Left lung (tissue), 10 donors: ENCODE data around the gene TMOD1. TPM values are rescaled to one million over a fixed set of nuclear protein-coding genes. Genes with fewer than 3 reads are reported as not detected.
A peak's percentile ranks its signal among the peaks of the same experiment; 100 is the strongest.

Experiments used
- ATAC-seq: fragments of 200-7000 bp; cut with Tn5 transposase; one replicate; pipeline ENCODE4 v1.9.1; 2020; ENCODE audit warnings: moderate library complexity
- DNase-seq, 4 donors: peaks; one replicate each; pipeline ENCODE4 v3.0.0-alpha.2; 2013 to 2020
- H3K27ac ChIP-seq, 2 donors: fragments of 200-600 bp; sonication (generic) in 1 of 2; one replicate each; pipeline versions ENCODE4 v1.5.0 to v1.8.0; 2020 to 2021
- H3K27me3 ChIP-seq, 2 donors: fragments of 200-600 bp; sonication (generic) in 1 of 2; one replicate each; pipeline versions ENCODE4 v1.5.0 to v1.8.0; 2020 to 2021
- H3K36me3 ChIP-seq, 2 donors: fragments of 200-600 bp; sonication (generic) in 1 of 2; one replicate each; pipeline versions ENCODE4 v1.5.0 to v1.8.0; 2020 to 2021
- H3K4me1 ChIP-seq, 2 donors: fragments of 200-600 bp; one replicate each; pipeline ENCODE4 v1.8.0; 2021
- H3K4me3 ChIP-seq, 2 donors: fragments of 200-600 bp; sonication (generic) in 1 of 2; one replicate each; pipeline versions ENCODE4 v1.5.0 to v1.8.0; 2020 to 2021; ENCODE audit warnings: mild to moderate bottlenecking in 1 of 2
- H3K9me3 ChIP-seq, 2 donors: fragments of 200-600 bp; sonication (generic) in 1 of 2; one replicate each; pipeline versions ENCODE4 v1.5.0 to v1.8.0; 2020 to 2021
- CTCF ChIP-seq, 2 donors: fragments of 200-600 bp; sonication (generic) in 1 of 2; IDR thresholded peaks; one replicate each; pipeline versions ENCODE4 v1.5.0 to v1.8.0; 2021; ENCODE audit warnings: antibody characterized with exemption in 2 of 2
- intact Hi-C, 2 donors: fragments of 100-400 bp; cut with DNase I; formaldehyde crosslinking; loops; one replicate each; pipeline versions ENCODE4 v1.11.2 to v1.14.2; 2022
- polyA plus RNA-seq, 6 donors: library from polyadenylated mRNA; unstranded; fragments of 120-200 nt; gene quantifications; one replicate each; pipeline ENCODE4 v1.2.1, GENCODE V29; 2013; ENCODE audit not compliant: insufficient read length in 6 of 6
- total RNA-seq, 2 donors: library from RNA; stranded (reverse); fragmentation: NEBNext Ultra II Directional; extraction: Animal tissue kit (Norgen Biotek cat#: 25700); gene quantifications; one replicate each; pipeline ENCODE4 v1.2.1, GENCODE V29; 2021
- donor health status: DM: no; HTN: yes; CAD: no.
- donor health status: DM: no; HTN: no; CAD: no.

Gene TMOD1
- total and polyA plus RNA-seq, 8 donors = 1.1 to 6.0 (median 2.5) TPM

- intact Hi-C loops = no loop called here
- peak overlapping the region in 1 of 2 donors; percentile 70 for H3K27ac ChIP-seq
- peaks cover 4 to 13% of the 10 kb centered on the region in 2 donors for H3K4me1 ChIP-seq
These were observed 16.9 kb downstream of the TMOD1 start for GRCh38 chr9:97518166-97518908.

GRCh38 chr9:97518909-97519307, 17.4 kb downstream of the TMOD1 start:
- Histone ChIP-seq H3K4me3 (no peak overlapping the region), H3K9me3 (no peaks in the 10 kb centered on the region), H3K27me3 (peaks cover 0 to 16% of the 10 kb centered on the region in 2 donors), H3K36me3 (no peaks in the 10 kb centered on the region), H3K4me1 (peaks cover 4 to 13% of the 10 kb centered on the region in 2 donors), H3K27ac (peak overlapping the region in 1 of 2 donors; percentile 70)
- ATAC-seq (peak; percentile 92), DNase-seq (peak in 2 of 4 donors; percentile 29 to 62)
- intact Hi-C loops = no loop called here
- no peak for TF ChIP-seq CTCF (IDR thresholded peaks at IDR 0.05)

More at GRCh38 chr9:97518166-97518908, 16.9 kb downstream of the TMOD1 start:
- ATAC-seq (no peak), DNase-seq (no peak)
- Histone ChIP-seq H3K4me3 (no peak overlapping the region), H3K36me3 (no peaks in the 10 kb centered on the region), H3K9me3 (no peaks in the 10 kb centered on the region), H3K27me3 (peaks cover 0 to 16% of the 10 kb centered on the region in 2 donors)
- TF ChIP-seq CTCF (IDR thresholded peaks at IDR 0.05) = no peak

- H3K27ac ChIP-seq = peak overlapping the region in 1 of 2 donors; percentile 70
These were observed 18.0 kb downstream of the TMOD1 start for GRCh38 chr9:97519441-97519970.

GRCh38 chr9:97521576-97522333, 20.3 kb downstream of the TMOD1 start:
- DNase-seq (no peak), ATAC-seq (no peak)
- intact Hi-C loops = no loop called here
- no peak overlapping the region for H3K4me3 ChIP-seq
- H3K9me3 ChIP-seq = no peaks in the 10 kb centered on the region
- no peak overlapping the region for H3K27ac ChIP-seq
- H3K4me1 ChIP-seq = peaks cover 4 to 13% of the 10 kb centered on the region in 2 donors
- H3K36me3 ChIP-seq = no peaks in the 10 kb centered on the region
- peaks cover 0 to 16% of the 10 kb centered on the region in 2 donors for H3K27me3 ChIP-seq
- TF ChIP-seq CTCF (IDR thresholded peaks at IDR 0.05) = no peak

More at GRCh38 chr9:97519441-97519970, 18.0 kb downstream of the TMOD1 start:
- DNase-seq (no peak), ATAC-seq (no peak)
- H3K4me1 ChIP-seq = peaks cover 4 to 13% of the 10 kb centered on the region in 2 donors
- H3K9me3 ChIP-seq = no peaks in the 10 kb centered on the region
- H3K27me3 ChIP-seq = peaks cover 0 to 16% of the 10 kb centered on the region in 2 donors
- intact Hi-C loops = no loop called here
- TF ChIP-seq CTCF (IDR thresholded peaks at IDR 0.05) = no peak
- H3K36me3 ChIP-seq = no peaks in the 10 kb centered on the region
- H3K4me3 ChIP-seq = no peak overlapping the region

- DNase-seq (no peak), ATAC-seq (no peak)
- Histone ChIP-seq H3K9me3 (no peaks in the 10 kb centered on the region), H3K36me3 (no peaks in the 10 kb centered on the region), H3K27me3 (peaks cover 0 to 3% of the 10 kb centered on the region in 2 donors), H3K4me3 (no peak overlapping the region), H3K4me1 (peaks cover under 1 to 12% of the 10 kb centered on the region in 2 donors), H3K27ac (no peak overlapping the region)
- intact Hi-C loops = no loop called here
- no peak for TF ChIP-seq CTCF (IDR thresholded peaks at IDR 0.05)
These were observed 23.0 kb downstream of the TMOD1 start for GRCh38 chr9:97524424-97524823.
